OCI-LY7 (cell line): ENCODE results near the gene SLC14A1. TPM values are rescaled to one million over a fixed set of nuclear protein-coding genes. Genes with fewer than 3 reads are reported as not detected.

Source experiments
- Bru-seq: library from RNA; stranded (reverse); fragments of 400-500 nt; gene quantifications from one replicate; lab custom pipeline; 2021; lab: Mats Ljungman, UMichigan
- BruChase-seq, 2 experiments: library from RNA; stranded (reverse); fragments of 400-500 nt; gene quantifications; one replicate each; lab custom pipeline; 2021; lab: Mats Ljungman, UMichigan
- BruUV-seq: library from RNA; stranded (reverse); fragments of 400-500 nt; replicated peaks from 2 replicates; lab custom pipeline; 2021; lab: Mats Ljungman, UMichigan
- CTCF ChIA-PET: fragments of 300-600 bp; sonication (Branson Sonifier 250); formaldehyde crosslinking; loops from one replicate; lab custom pipeline; 2022; ENCODE audit warnings: antibody characterized with exemption; ENCODE audit not compliant: unreplicated experiment; lab: Charles Lee
- POLR2A ChIA-PET: fragments of 300-600 bp; sonication (Branson Sonifier 250); formaldehyde crosslinking; loops from one replicate; lab custom pipeline; 2022; ENCODE audit warnings: antibody characterized with exemption; lab: Charles Lee
- DNase-seq: peaks from one replicate; pipeline ENCODE4 v3.0.0-alpha.2; 2015; ENCODE audit warnings: low spot score
- H2AFZ ChIP-seq: fragments of 200-600 bp; sonication (generic), shearing (Covaris generic); 2 replicates; pipeline ENCODE4 v1.6.1; 2014; ENCODE audit warnings: mild to moderate bottlenecking, antibody characterized with exemption, low read length, moderate library complexity
- H3K27ac ChIP-seq: fragments of 200-600 bp; sonication (generic); 2 replicates; pipeline ENCODE4 v1.5.1; 2014; ENCODE audit warnings: mixed run types, low read depth, mild to moderate bottlenecking, moderate library complexity, low read length, inconsistent platforms; ENCODE audit not compliant: poor library complexity, severe bottlenecking
- H3K36me3 ChIP-seq: fragments of 200-600 bp; sonication (generic); 2 replicates; pipeline ENCODE4 v1.6.1; 2014; ENCODE audit warnings: mild to moderate bottlenecking, antibody characterized with exemption, low read length, moderate library complexity, mixed read lengths; ENCODE audit not compliant: insufficient read depth
- H3K4me1 ChIP-seq: fragments of 200-600 bp; sonication (generic); 2 replicates; pipeline ENCODE4 v1.5.1; 2014; ENCODE audit warnings: mild to moderate bottlenecking, low read length; ENCODE audit not compliant: insufficient read depth, poor library complexity, severe bottlenecking
- H3K4me2 ChIP-seq: fragments of 200-600 bp; sonication (generic); 2 replicates; pipeline ENCODE4 v1.6.1; 2014; ENCODE audit warnings: mild to moderate bottlenecking, low read length
- H3K4me3 ChIP-seq: fragments of 200-600 bp; sonication (generic); 2 replicates; pipeline ENCODE4 v1.5.1; 2014; ENCODE audit warnings: mild to moderate bottlenecking, low read depth, low read length; ENCODE audit not compliant: poor library complexity, severe bottlenecking
- H3K79me2 ChIP-seq: fragments of 200-600 bp; sonication (generic); 2 replicates; pipeline ENCODE4 v1.6.1; 2016; ENCODE audit warnings: low read depth, mild to moderate bottlenecking, low read length, moderate library complexity, mixed read lengths; ENCODE audit not compliant: insufficient read depth
- H3K9me2 ChIP-seq: fragments of 200-600 bp; sonication (generic); 2 replicates; pipeline ENCODE4 v1.6.1; 2016; ENCODE audit warnings: mild to moderate bottlenecking, low read length, mixed read lengths; ENCODE audit not compliant: insufficient read depth
- H3K9me3 ChIP-seq: fragments of 200-600 bp; sonication (generic); 2 replicates; pipeline ENCODE4 v1.6.1; 2014; ENCODE audit warnings: mild to moderate bottlenecking, mixed run types, low read length, mixed read lengths
- H4K20me1 ChIP-seq: fragments of 200-600 bp; sonication (generic); 2 replicates; pipeline ENCODE4 v1.6.1; 2014; ENCODE audit warnings: mild to moderate bottlenecking, antibody characterized with exemption, low read length, moderate library complexity, mixed read lengths; ENCODE audit not compliant: insufficient read depth
- CTCF ChIP-seq: fragments of 200-600 bp; sonication (generic); conservative IDR thresholded peaks from 2 replicates; pipeline ENCODE4 v1.5.1; 2014; ENCODE audit warnings: mild to moderate bottlenecking, antibody characterized with exemption, low read length, moderate library complexity, mixed read lengths
- EZH2phosphoT487 ChIP-seq: fragments of 200-600 bp; sonication (generic); IDR thresholded peaks from 2 replicates; pipeline ENCODE4 v1.6.1; 2018; ENCODE audit warnings: low read depth, borderline replicate concordance, mild to moderate bottlenecking, mixed run types, antibody characterized with exemption, low read length, moderate library complexity, mixed read lengths
- intact Hi-C: fragments of 100-400 bp; cut with micrococcal nuclease; formaldehyde crosslinking; loops from one replicate; pipeline ENCODE4 v1.10.0; 2022; ENCODE audit not compliant: unreplicated experiment
- long read RNA-seq: library from polyadenylated mRNA; stranded (forward); transcript quantifications from one replicate; pipeline ENCODE4 v2.0.0, GENCODE V29; 2022
- total RNA-seq, 2 experiments: library from RNA; depleted of rRNA in 1 of 2; stranded (reverse); fragments of >200 nt in 1 of 2; shearing (Covaris generic) in 1 of 2; gene quantifications; 2 replicates each; pipeline ENCODE4 v1.2.3, GENCODE V29; 2014 to 2022

The SLC14A1 gene
- total RNA-seq (2014; rRNA removed; shearing (Covaris generic)) (0.06 TPM in 1 of 2 replicates, not detected in the other), total RNA-seq (2022) (not detected in 2 replicates), Bru-seq, nascent RNA (not detected), BruChase-seq, experiment 1, labeled RNA remaining after a 6-hour chase (not detected), BruChase-seq, experiment 2, labeled RNA remaining after a 2-hour chase (not detected)
- long read RNA-seq: 0 reads

- no peaks in the 10 kb centered on the region for H4K20me1 ChIP-seq
- H3K4me3 ChIP-seq: no peak within 1 kb of the TSS
- no TSS peak for BruUV-seq
- no peaks in the 10 kb centered on the region for H3K4me1 ChIP-seq
- no peaks in the 10 kb centered on the region for H3K36me3 ChIP-seq
- ChIA-PET CTCF (no interaction called here), POLR2A (interaction anchor here (1.3 kb wide), 1 partner anchor 13 kb away, joined by 3 read pairs; no protein-coding TSS in a partner anchor)
- H3K79me2 ChIP-seq: no peaks in the 10 kb centered on the region
- H3K27ac ChIP-seq: no peak within 1 kb of the TSS
- no peak within 1 kb of the TSS for H3K4me2 ChIP-seq
- TF ChIP-seq EZH2phosphoT487: no peak
- no peak for TF ChIP-seq CTCF
- H3K9me2 ChIP-seq: no peaks in the 10 kb centered on the region
- no peak for DNase-seq
- H3K9me3 ChIP-seq: no peaks in the 10 kb centered on the region
- H2AFZ ChIP-seq: no peak within 1 kb of the TSS
- intact Hi-C loops: loop anchor here (2.0 kb wide), 1 partner anchor 251 kb away; no protein-coding TSS in a partner anchor
Measured at GRCh38 chr18:45723567-45724355, at the start of gene SLC14A1. SLC14A1 (plus strand) TSS chr18:45724181; CDS start chr18:45730321, 6,140 bp downstream.

GRCh38 chr18:45677276-45677807, 46.6 kb upstream of the SLC14A1 start:
- Histone ChIP-seq H3K4me3 (no peak overlapping the region), H3K9me2 (no peaks in the 10 kb centered on the region), H3K9me3 (no peaks in the 10 kb centered on the region), H3K79me2 (no peaks in the 10 kb centered on the region), H2AFZ (no peak overlapping the region), H3K4me2 (no peak overlapping the region), H3K27ac (no peak overlapping the region), H3K36me3 (no peaks in the 10 kb centered on the region), H4K20me1 (no peaks in the 10 kb centered on the region), H3K4me1 (no peaks in the 10 kb centered on the region)
- POLR2A ChIA-PET: no interaction called here
- CTCF ChIA-PET: no interaction called here
- TF ChIP-seq EZH2phosphoT487 (no peak), CTCF (no peak)
- intact Hi-C loops: no loop called here
- BruUV-seq: no TSS peak
- no peak for DNase-seq
